Prostate gland (tissue), 2 donors: ENCODE measurements around the gene TOGARAM1.

Source experiments
- POLR2A ChIP-seq: fragments of 450-650 bp; IDR thresholded peaks from one replicate; pipeline ENCODE4 v1.6.1; 2016; ENCODE audit warnings: antibody characterized with exemption, mild to moderate bottlenecking
- POLR2AphosphoS5 ChIP-seq: sonication (generic); formaldehyde crosslinking; IDR thresholded peaks from one replicate; pipeline ENCODE4 v1.6.1; 2017; ENCODE audit warnings: antibody characterized with exemption
- TF ChIP-seq, protein P1 (sequence below), 4 experiments: fragments of 200-600 bp in 2 of 4; fragments of 450-650 bp in 2 of 4; sonication (generic) in 2 of 4; IDR thresholded peaks; 1 replicate in 3 of 4; 2 replicates in 1 of 4; pipeline ENCODE4 v1.5.1; 2016 to 2019; ENCODE audit warnings: antibody characterized with exemption in 4 of 4, mild to moderate bottlenecking in 2 of 4, moderate library complexity in 2 of 4

DNA sequence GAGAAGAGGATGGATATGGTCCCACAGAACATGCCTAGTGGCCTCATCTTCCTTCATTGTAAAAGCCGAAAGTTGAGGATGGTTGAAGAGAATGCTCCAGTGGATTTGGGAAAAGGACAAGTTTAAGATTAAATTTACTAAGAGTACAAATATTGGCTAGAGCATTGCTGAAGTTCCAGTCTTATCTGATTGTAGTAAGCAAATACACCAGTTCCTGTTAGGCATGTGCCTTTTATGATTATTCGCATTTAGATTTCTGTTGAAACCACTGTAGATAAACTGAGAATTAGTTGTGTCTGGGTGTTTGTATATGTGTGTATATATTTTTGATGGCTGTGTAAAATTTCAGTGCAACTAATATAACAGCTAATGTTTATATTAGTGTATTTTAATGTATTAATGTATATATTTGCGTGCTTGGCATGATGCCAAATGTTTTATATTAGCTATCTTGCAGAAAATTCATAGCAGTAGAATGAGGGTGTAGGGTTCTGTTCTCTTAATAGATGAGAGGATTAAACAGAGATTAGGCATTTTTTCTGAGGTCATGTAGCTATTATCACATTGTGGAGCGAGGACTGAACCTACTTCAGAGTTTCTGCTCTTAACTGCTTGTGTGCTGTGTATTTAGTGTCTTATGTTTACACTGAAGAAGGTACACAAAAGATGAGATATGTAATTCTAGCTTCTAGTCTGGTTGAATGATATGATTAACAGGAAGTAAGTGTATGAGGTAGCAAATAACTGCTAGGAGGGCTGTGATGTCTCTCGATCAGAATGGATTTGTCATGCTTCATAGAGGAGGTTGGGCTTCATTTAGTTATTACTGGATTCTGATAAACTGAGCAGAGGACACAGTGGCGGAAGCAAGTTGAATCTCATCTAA lies 151.1 kb downstream of the TOGARAM1 start:
- TF ChIP-seq, protein P1, sequence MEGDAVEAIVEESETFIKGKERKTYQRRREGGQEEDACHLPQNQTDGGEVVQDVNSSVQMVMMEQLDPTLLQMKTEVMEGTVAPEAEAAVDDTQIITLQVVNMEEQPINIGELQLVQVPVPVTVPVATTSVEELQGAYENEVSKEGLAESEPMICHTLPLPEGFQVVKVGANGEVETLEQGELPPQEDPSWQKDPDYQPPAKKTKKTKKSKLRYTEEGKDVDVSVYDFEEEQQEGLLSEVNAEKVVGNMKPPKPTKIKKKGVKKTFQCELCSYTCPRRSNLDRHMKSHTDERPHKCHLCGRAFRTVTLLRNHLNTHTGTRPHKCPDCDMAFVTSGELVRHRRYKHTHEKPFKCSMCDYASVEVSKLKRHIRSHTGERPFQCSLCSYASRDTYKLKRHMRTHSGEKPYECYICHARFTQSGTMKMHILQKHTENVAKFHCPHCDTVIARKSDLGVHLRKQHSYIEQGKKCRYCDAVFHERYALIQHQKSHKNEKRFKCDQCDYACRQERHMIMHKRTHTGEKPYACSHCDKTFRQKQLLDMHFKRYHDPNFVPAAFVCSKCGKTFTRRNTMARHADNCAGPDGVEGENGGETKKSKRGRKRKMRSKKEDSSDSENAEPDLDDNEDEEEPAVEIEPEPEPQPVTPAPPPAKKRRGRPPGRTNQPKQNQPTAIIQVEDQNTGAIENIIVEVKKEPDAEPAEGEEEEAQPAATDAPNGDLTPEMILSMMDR (IDR thresholded peaks at IDR 0.05) = no peak
- TF ChIP-seq POLR2AphosphoS5 = peak; percentile 22
- no peak for TF ChIP-seq POLR2A
